Measurements from ENCODE around the gene SLC40A1. TPM values are rescaled to one million over a fixed set of nuclear protein-coding genes. Genes with fewer than 3 reads are reported as not detected.

SLC40A1 gene
- total and polyA plus RNA-seq, 4 experiments from 2014 or later, result 27.4 to 328 (median 64.2) TPM

DNA sequence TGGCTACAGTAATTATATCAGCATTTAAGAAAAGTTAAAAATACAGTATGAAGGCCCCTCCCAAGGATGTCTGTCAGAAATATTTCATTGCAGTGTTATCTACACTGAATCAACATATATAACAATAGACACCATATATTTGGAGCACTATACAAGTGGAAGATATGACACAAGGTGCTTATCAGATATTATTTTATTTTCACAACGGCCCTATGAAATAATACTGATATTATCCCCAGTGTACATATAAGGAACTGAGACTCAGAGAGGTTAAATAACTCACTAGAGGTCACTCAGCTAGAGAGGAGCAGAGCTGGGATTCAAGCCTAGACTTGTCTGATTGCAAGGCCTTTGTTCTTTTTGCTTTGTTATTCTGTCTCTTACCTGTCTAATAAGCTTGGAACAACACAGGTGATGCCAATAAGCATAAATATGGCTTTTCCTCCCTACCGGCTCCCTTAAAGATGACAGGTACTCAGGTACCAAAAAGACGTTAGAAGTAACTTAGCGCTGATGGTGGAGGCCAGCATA, 4.7 kb upstream of the SLC40A1 start:
- no peaks in the 10 kb centered on the region for H3K9me3 ChIP-seq (ENCODE audit: control insufficient read depth in 1 of 2, low read length in 2 of 2)
- H3K4me3 ChIP-seq (ENCODE audit: low read length in 2 of 2), result no peak overlapping the region
- peaks cover 12% of the 10 kb centered on the region for H3K4me1 ChIP-seq (ENCODE audit: insufficient read depth, low read length)
- Mint-ChIP-seq H3K9me3 (no peaks in the 10 kb centered on the region), H3K36me3 (no peaks in the 10 kb centered on the region), H3K4me1 (peaks cover 12 to 25% (median 18%) of the 10 kb centered on the region in 4 donors), H3K4me3 (no peak overlapping the region), H3K27me3 (peaks cover 0 to 13% of the 10 kb centered on the region in 2 donors), H3K27ac (no peak overlapping the region)
- no peaks in the 10 kb centered on the region for H3K27me3 ChIP-seq (ENCODE audit: insufficient read depth, low read length)
- intact Hi-C loops (cut with micrococcal nuclease), result no loop called here
- no peak for DNase-seq
- ChIA-PET POLR2A (ENCODE audit: partially characterized antibody) (no interaction called here), CTCF (ENCODE audit: partially characterized antibody) (no interaction called here)
- no peak overlapping the region for H3K27ac ChIP-seq (ENCODE audit: low read depth, low read length)
- H3K36me3 ChIP-seq (ENCODE audit: insufficient read depth, low read length), result no peaks in the 10 kb centered on the region

DNA sequence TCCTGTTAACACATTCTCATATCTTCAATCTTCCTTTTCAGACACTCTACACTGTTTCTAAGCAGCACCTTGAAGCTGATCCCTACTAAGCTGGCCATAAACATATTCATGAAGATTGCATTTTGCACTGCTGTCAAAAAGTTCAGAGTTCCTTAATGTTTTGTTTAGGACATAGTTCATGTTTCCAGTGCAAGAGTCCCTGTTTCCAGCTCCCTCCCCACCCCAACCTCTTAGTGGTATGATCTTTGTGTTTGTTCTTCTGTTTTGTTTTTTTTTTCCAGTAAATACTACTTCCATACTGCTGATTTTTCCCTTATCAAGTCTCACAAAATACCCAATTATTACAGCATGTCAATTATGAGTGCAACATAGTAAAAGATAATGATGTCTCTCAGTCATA, 4.1 kb upstream of the SLC40A1 start:
- ChIA-PET POLR2A (ENCODE audit: partially characterized antibody) (no interaction called here), CTCF (ENCODE audit: partially characterized antibody) (no interaction called here)
- H3K27me3 ChIP-seq (ENCODE audit: insufficient read depth, low read length), result no peaks in the 10 kb centered on the region
- Mint-ChIP-seq H3K4me1 (peaks cover 16 to 27% (median 20%) of the 10 kb centered on the region in 4 donors), H3K27me3 (peaks cover 0 to 13% of the 10 kb centered on the region in 2 donors), H3K4me3 (no peak overlapping the region), H3K36me3 (no peaks in the 10 kb centered on the region), H3K27ac (no peak overlapping the region), H3K9me3 (no peaks in the 10 kb centered on the region)
- H3K36me3 ChIP-seq (ENCODE audit: insufficient read depth, low read length), result no peaks in the 10 kb centered on the region
- DNase-seq, result no peak
- intact Hi-C loops (cut with micrococcal nuclease), result loop anchor here (5.0 kb wide), 2 partner anchors 117 to 198 kb away; partner anchors contain the start of genes ORMDL1 and PMS1
- H3K9me3 ChIP-seq (ENCODE audit: control insufficient read depth in 1 of 2, low read length in 2 of 2), result no peaks in the 10 kb centered on the region
- H3K27ac ChIP-seq (ENCODE audit: low read depth, low read length), result no peak overlapping the region
- peaks cover 14% of the 10 kb centered on the region for H3K4me1 ChIP-seq (ENCODE audit: insufficient read depth, low read length)
- H3K4me3 ChIP-seq (ENCODE audit: low read length in 2 of 2), result no peak overlapping the region

- Histone ChIP-seq H3K36me3 (ENCODE audit: insufficient read depth, low read length) (no peaks in the 10 kb centered on the region), H3K27ac (ENCODE audit: low read depth, low read length) (no peak overlapping the region), H3K9me3 (ENCODE audit: control insufficient read depth in 1 of 2, low read length in 2 of 2) (no peaks in the 10 kb centered on the region), H3K4me3 (ENCODE audit: low read length in 2 of 2) (no peak overlapping the region), H3K4me1 (ENCODE audit: insufficient read depth, low read length) (peaks cover 25% of the 10 kb centered on the region), H3K27me3 (ENCODE audit: insufficient read depth, low read length) (no peaks in the 10 kb centered on the region)
- ChIA-PET POLR2A (ENCODE audit: partially characterized antibody) (interaction anchor here (0.8 kb wide), 1 partner anchor 10 kb away, joined by 3 read pairs; no protein-coding TSS in a partner anchor), CTCF (ENCODE audit: partially characterized antibody) (no interaction called here)
- H3K27ac Mint-ChIP-seq, result peak overlapping the region in 1 of 7 donors; percentile 69
- peaks cover 1 to 13% of the 10 kb centered on the region in 2 donors for H3K27me3 Mint-ChIP-seq
- H3K4me3 Mint-ChIP-seq, result no peak overlapping the region
- no peak for DNase-seq
- no peaks in the 10 kb centered on the region for H3K9me3 Mint-ChIP-seq
- intact Hi-C loops (cut with micrococcal nuclease), result loop anchor here (5.0 kb wide), 2 partner anchors 116 to 199 kb away; partner anchors contain the start of genes ORMDL1 and PMS1
- H3K4me1 Mint-ChIP-seq, result peaks cover 23 to 39% (median 30%) of the 10 kb centered on the region in 4 donors
- peaks cover 0 to 2% of the 10 kb centered on the region in 2 donors for H3K36me3 Mint-ChIP-seq
Observed at GRCh38 chr2:189583227-189584198, 2.9 kb upstream of the SLC40A1 start.

DNA sequence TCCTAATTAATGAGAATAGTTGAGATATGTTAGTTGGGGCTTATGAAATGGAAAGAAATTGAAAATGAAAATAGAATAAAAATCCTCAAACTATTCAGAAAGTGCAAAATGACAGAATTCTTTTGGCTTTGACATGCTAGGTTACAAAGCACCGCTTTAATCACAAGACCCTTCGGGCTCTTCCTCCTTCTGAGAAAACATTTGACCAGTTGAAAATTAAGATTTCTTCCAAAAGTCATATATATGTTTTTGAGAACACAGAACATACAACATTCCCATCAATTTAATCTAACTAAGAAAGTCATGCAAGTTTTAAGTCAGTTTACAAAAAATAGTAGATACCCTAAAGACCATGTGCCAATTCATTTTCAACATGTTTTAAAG, 2.2 kb upstream of the SLC40A1 start:
- peak overlapping the region in 2 of 8 donors; percentile 9 to 21 for H3K4me3 Mint-ChIP-seq
- DNase-seq, result no peak
- no peak overlapping the region for H3K27ac Mint-ChIP-seq
- Histone ChIP-seq H3K36me3 (ENCODE audit: insufficient read depth, low read length) (no peaks in the 10 kb centered on the region), H3K4me1 (ENCODE audit: insufficient read depth, low read length) (peaks cover 32% of the 10 kb centered on the region), H3K27me3 (ENCODE audit: insufficient read depth, low read length) (no peaks in the 10 kb centered on the region), H3K4me3 (ENCODE audit: low read length in 2 of 2) (no peak overlapping the region), H3K27ac (ENCODE audit: low read depth, low read length) (no peak overlapping the region), H3K9me3 (ENCODE audit: control insufficient read depth in 1 of 2, low read length in 2 of 2) (no peaks in the 10 kb centered on the region)
- intact Hi-C loops (cut with micrococcal nuclease), result loop anchor here (5.0 kb wide), 2 partner anchors 116 to 200 kb away; partner anchors contain the start of genes ORMDL1 and PMS1
- no peaks in the 10 kb centered on the region for H3K9me3 Mint-ChIP-seq
- peaks cover 0 to 4% of the 10 kb centered on the region in 2 donors for H3K36me3 Mint-ChIP-seq
- ChIA-PET CTCF (ENCODE audit: partially characterized antibody) (no interaction called here), POLR2A (ENCODE audit: partially characterized antibody) (interaction anchor here (0.8 kb wide), 1 partner anchor 10 kb away, joined by 3 read pairs; no protein-coding TSS in a partner anchor)
- H3K27me3 Mint-ChIP-seq, result peaks cover 1 to 11% of the 10 kb centered on the region in 2 donors
- peaks cover 26 to 46% (median 36%) of the 10 kb centered on the region in 4 donors for H3K4me1 Mint-ChIP-seq

DNA sequence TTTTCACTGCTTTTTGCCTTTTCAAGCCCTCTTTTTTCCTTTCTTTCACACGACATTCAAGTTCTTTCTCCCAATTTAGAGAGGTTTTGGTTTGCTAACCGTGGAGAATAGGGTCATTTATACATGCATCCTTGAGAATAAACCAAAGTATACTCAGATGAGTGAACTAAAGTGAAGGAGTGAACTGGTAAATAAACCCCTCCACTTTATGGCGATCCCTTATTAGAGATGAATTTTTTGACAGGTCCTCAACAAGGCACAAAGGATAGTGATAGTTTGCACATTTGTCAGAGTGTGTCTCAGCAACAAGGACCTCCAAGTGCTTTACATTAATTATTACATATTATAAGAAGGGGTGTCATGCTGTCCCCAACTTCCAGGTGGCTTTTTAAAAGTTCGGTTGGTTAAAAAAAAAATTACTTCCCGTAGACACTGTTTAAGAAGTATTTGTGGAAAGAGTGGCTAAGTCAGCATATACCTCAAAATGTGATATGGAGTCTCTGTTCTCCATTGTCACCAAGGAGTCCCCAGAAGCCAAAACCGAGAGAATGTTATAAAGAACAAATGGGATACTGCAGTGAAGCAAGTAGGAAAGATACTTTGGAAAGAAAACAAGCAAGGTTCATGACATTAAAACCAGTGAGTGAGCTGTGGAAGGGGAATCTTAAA, 1.7 kb upstream of the SLC40A1 start:
- H3K4me1 ChIP-seq (ENCODE audit: insufficient read depth, low read length), result peaks cover 38% of the 10 kb centered on the region
- Mint-ChIP-seq H3K9me3 (no peaks in the 10 kb centered on the region), H3K27ac (peak overlapping the region in 4 of 7 donors; percentile 75 to 84 (median 78)), H3K27me3 (peaks cover 1 to 10% of the 10 kb centered on the region in 2 donors), H3K4me3 (peak overlapping the region; percentile 83 to 95 (median 90)), H3K4me1 (peaks cover 28 to 51% (median 38%) of the 10 kb centered on the region in 4 donors), H3K36me3 (peaks cover under 1 to 4% of the 10 kb centered on the region in 2 donors)
- H3K27me3 ChIP-seq (ENCODE audit: insufficient read depth, low read length), result no peaks in the 10 kb centered on the region
- no peak overlapping the region for H3K4me3 ChIP-seq (ENCODE audit: low read length in 2 of 2)
- H3K36me3 ChIP-seq (ENCODE audit: insufficient read depth, low read length), result no peaks in the 10 kb centered on the region
- no peak for DNase-seq
- H3K27ac ChIP-seq (ENCODE audit: low read depth, low read length), result no peak overlapping the region
- CTCF ChIA-PET (ENCODE audit: partially characterized antibody), result no interaction called here
- intact Hi-C loops (cut with micrococcal nuclease), result loop anchor here (5.0 kb wide), 2 partner anchors 115 to 200 kb away; partner anchors contain the start of genes ORMDL1 and PMS1
- POLR2A ChIA-PET (ENCODE audit: partially characterized antibody), result no interaction called here
- H3K9me3 ChIP-seq (ENCODE audit: control insufficient read depth in 1 of 2, low read length in 2 of 2), result no peaks in the 10 kb centered on the region

GRCh38 chr2:189581354-189582139, 961 bp upstream of the SLC40A1 start:
- Mint-ChIP-seq H3K4me3 (peak overlapping the region; percentile 83 to 95 (median 90)), H3K27ac (peak overlapping the region; percentile 72 to 90 (median 78)), H3K4me1 (peaks cover 33 to 59% (median 43%) of the 10 kb centered on the region in 4 donors), H3K36me3 (peaks cover 3 to 6% of the 10 kb centered on the region in 2 donors), H3K9me3 (peaks cover 0 to 2% (median 0%) of the 10 kb centered on the region in 8 donors), H3K27me3 (peaks cover 1 to 10% of the 10 kb centered on the region in 2 donors)
- H3K4me3 ChIP-seq (ENCODE audit: low read length in 2 of 2), result peak overlapping the region in 1 of 2 donors; percentile 58
- no peaks in the 10 kb centered on the region for H3K9me3 ChIP-seq (ENCODE audit: control insufficient read depth in 1 of 2, low read length in 2 of 2)
- POLR2A ChIA-PET (ENCODE audit: partially characterized antibody), result interaction anchor here (0.6 to 3.2 kb wide), 18 partner anchors 9 to 738 kb away, joined by 3 to 48 read pairs (median 6); partner anchors contain the start of genes ANKAR, ASNSD1, HIBCH and ORMDL1
- CTCF ChIA-PET (ENCODE audit: partially characterized antibody), result interaction anchor here (1.1 to 1.4 kb wide), 5 partner anchors 75 to 141 kb away, joined by 3 to 7 read pairs (median 5); partner anchors contain the start of gene WDR75
- H3K27me3 ChIP-seq (ENCODE audit: insufficient read depth, low read length), result no peaks in the 10 kb centered on the region
- H3K4me1 ChIP-seq (ENCODE audit: insufficient read depth, low read length), result peaks cover 44% of the 10 kb centered on the region
- H3K36me3 ChIP-seq (ENCODE audit: insufficient read depth, low read length), result no peaks in the 10 kb centered on the region
- H3K27ac ChIP-seq (ENCODE audit: low read depth, low read length), result peak overlapping the region; percentile 46
- intact Hi-C loops (cut with micrococcal nuclease), result loop anchor here (2.0 to 5.0 kb wide), 3 partner anchors 51 to 201 kb away; partner anchors contain the start of genes ORMDL1 and PMS1
- DNase-seq, result peak in 1 of 5 donors; percentile 9

Data from CD4-positive, alpha-beta memory T cell (primary cell).